H1 (cell line): ENCODE data around the gene FYB2. TPM values are rescaled to one million over a fixed set of nuclear protein-coding genes. Genes with fewer than 3 reads are reported as not detected.

Experiments
- HDAC6 ChIP-seq: IDR thresholded peaks from one replicate; pipeline ENCODE4 v1.7.1; 2012; ENCODE audit warnings: low read depth, mild to moderate bottlenecking, inconsistent platforms, low read length, moderate library complexity
- MAX ChIP-seq: IDR thresholded peaks from 2 replicates; pipeline ENCODE4 v1.6.1; 2012; ENCODE audit warnings: inconsistent platforms
- NANOG ChIP-seq: IDR thresholded peaks from 2 replicates; pipeline ENCODE4 v1.6.1; 2011; ENCODE audit warnings: low read length, low read depth, mild to moderate bottlenecking, inconsistent platforms; ENCODE audit not compliant: insufficient read depth, poor library complexity, severe bottlenecking
- POLR2A ChIP-seq, 2 experiments: IDR thresholded peaks; 1 replicate in 1 of 2; 2 replicates in 1 of 2; pipeline ENCODE4 v1.6.1; 2011; ENCODE audit warnings: low read depth in 2 of 2, low read length in 2 of 2, mild to moderate bottlenecking in 2 of 2; ENCODE audit errors: control extremely low read depth in 1 of 2
- SUZ12 ChIP-seq: fragments of 200-600 bp; sonication (generic); IDR thresholded peaks from 2 replicates; pipeline ENCODE4 v1.6.1; 2012; ENCODE audit warnings: mild to moderate bottlenecking, inconsistent platforms, low read length, moderate library complexity, mixed read lengths
- YY1 ChIP-seq: IDR thresholded peaks from 2 replicates; pipeline ENCODE4 v1.6.1; 2011; ENCODE audit warnings: low read depth, mild to moderate bottlenecking, low read length
- polyA plus RNA-seq, 7 experiments: library from polyadenylated mRNA; depleted of rRNA in 3 of 7; stranded (reverse) in 5 of 7; unstranded in 2 of 7; fragments of >200 nt in 5 of 7; fragments of 200-250 nt in 2 of 7; gene quantifications; 1 replicate in 5 of 7; 2 replicates in 1 of 7; 4 replicates in 1 of 7; pipeline versions ENCODE4 v1.2.1 to v1.2.3, GENCODE V29; 2011 to 2013; ENCODE audit warnings: missing spikeins in 2 of 7, mixed read lengths in 2 of 7
- total RNA-seq: library from RNA; stranded (reverse); fragmentation: NEBNext Ultra II Directional; extraction: Animal tissue kit (Norgen Biotek cat#: 25700); gene quantifications from 2 replicates; pipeline ENCODE4 v1.2.1, GENCODE V29; 2021

The FYB2 gene
- total and polyA plus RNA-seq, 2 of the 8 experiments (the other 6 are each of a cell fraction or from before 2014, with no cell fraction given): 0.11 to 0.17 TPM

GRCh38 chr1:56821462-56821797 lies 2.2 kb upstream of the FYB2 start (continued):
- TF ChIP-seq NANOG (no peak), SUZ12 (no peak), YY1 (no peak), HDAC6 (no peak), MAX (no peak), POLR2A (IDR thresholded peaks at IDR 0.05; ENCODE audit: control extremely low read depth in 1 of 2, low read depth in 2 of 2, low read length in 2 of 2) (no peak)
